Measurements from ENCODE around the gene GIPC3.
"Not testable (repeated sequence)": the region's sequence is repeated elsewhere in the genome, so short reads cannot be mapped to it uniquely, and the experiment has no call there.

Gene GIPC3

GRCh38 chr19:3618811-3619630, 33.7 kb downstream of the GIPC3 start:
- no peak for DNase-seq (ENCODE audit: insufficient read length, low spot score)
- no peak for TF ChIP-seq POLR2A (IDR thresholded peaks at IDR 0.05; ENCODE audit: low read depth, low read length)
- FAIRE-seq = no peak

GRCh38 chr19:3619631-3620012, 34.3 kb downstream of the GIPC3 start:
- DNase-seq (ENCODE audit: insufficient read length, low spot score) = no peak
- no peak for TF ChIP-seq POLR2A (IDR thresholded peaks at IDR 0.05; ENCODE audit: low read depth, low read length)
- no peak for FAIRE-seq

- TF ChIP-seq POLR2A (IDR thresholded peaks at IDR 0.05; ENCODE audit: low read depth, low read length) = no peak
- FAIRE-seq (no peak), DNase-seq (ENCODE audit: insufficient read length, low spot score) (no peak)
Measured at GRCh38 chr19:3620145-3620816, 35.0 kb downstream of the GIPC3 start.

- DNase-seq (ENCODE audit: insufficient read length, low spot score) (no peak), FAIRE-seq (no peak)
- TF ChIP-seq POLR2A (IDR thresholded peaks at IDR 0.05; ENCODE audit: low read depth, low read length) = no peak
Measured at GRCh38 chr19:3620817-3621547, 35.7 kb downstream of the GIPC3 start.

- DNase-seq (ENCODE audit: insufficient read length, low spot score) (no peak), FAIRE-seq (no peak)
- TF ChIP-seq POLR2A (IDR thresholded peaks at IDR 0.05; ENCODE audit: low read depth, low read length) = no peak
Measured at GRCh38 chr19:3621689-3622088, 36.4 kb downstream of the GIPC3 start.

- no peak for FAIRE-seq
- no peak for TF ChIP-seq POLR2A (IDR thresholded peaks at IDR 0.05; ENCODE audit: low read depth, low read length)
- DNase-seq (ENCODE audit: insufficient read length, low spot score) = no peak
Measured at GRCh38 chr19:3622224-3622623, 36.9 kb downstream of the GIPC3 start.

- FAIRE-seq = no peak
- TF ChIP-seq POLR2A (IDR thresholded peaks at IDR 0.05; ENCODE audit: low read depth, low read length) = no peak
- no peak for DNase-seq (ENCODE audit: insufficient read length, low spot score)
Measured at GRCh38 chr19:3623716-3624115, 38.4 kb downstream of the GIPC3 start.

- no peak for DNase-seq (ENCODE audit: insufficient read length, low spot score)
- TF ChIP-seq POLR2A (IDR thresholded peaks at IDR 0.05; ENCODE audit: low read depth, low read length) = no peak
- FAIRE-seq = no peak
Measured at GRCh38 chr19:3625996-3626472, 40.8 kb downstream of the GIPC3 start.

GRCh38 chr19:3626473-3627350, 41.4 kb downstream of the GIPC3 start, which contains the start of gene CACTIN:
Gene CACTIN, minus strand, starts transcription at chr19:3626790. Its CDS starts 28 bp downstream, at chr19:3626762.
- DNase-seq (ENCODE audit: insufficient read length, low spot score) = peak; percentile 100
- FAIRE-seq = peak; percentile 87
- TF ChIP-seq POLR2A (IDR thresholded peaks at IDR 0.05; ENCODE audit: low read depth, low read length) = peak; percentile 88

GRCh38 chr19:3627351-3627723, 42.1 kb downstream of the GIPC3 start:
- FAIRE-seq (no peak), DNase-seq (ENCODE audit: insufficient read length, low spot score) (no peak)
- TF ChIP-seq POLR2A (IDR thresholded peaks at IDR 0.05; ENCODE audit: low read depth, low read length) = no peak

- not testable (repeated sequence) for DNase-seq (ENCODE audit: insufficient read length, low spot score); FAIRE-seq
Measured at GRCh38 chr19:3628766-3629165, 43.5 kb downstream of the GIPC3 start.

- no peak for TF ChIP-seq POLR2A (IDR thresholded peaks at IDR 0.05; ENCODE audit: low read depth, low read length)
- FAIRE-seq = no peak
Measured at GRCh38 chr19:3631053-3631861, 46.0 kb downstream of the GIPC3 start.

GRCh38 chr19:3632098-3632497, 46.8 kb downstream of the GIPC3 start:
- no peak for FAIRE-seq
- no peak for DNase-seq (ENCODE audit: insufficient read length, low spot score)
- TF ChIP-seq POLR2A (IDR thresholded peaks at IDR 0.05; ENCODE audit: low read depth, low read length) = no peak

More at GRCh38 chr19:3631053-3631861, 46.0 kb downstream of the GIPC3 start:
- DNase-seq (ENCODE audit: insufficient read length, low spot score) = no peak
